Measurements from ENCODE around the gene IL22RA2. TPM values are rescaled to one million over a fixed set of nuclear protein-coding genes. Genes with fewer than 3 reads are reported as not detected.

IL22RA2 gene
- total RNA-seq, 1 experiment from 2014 or later = not detected

- Histone ChIP-seq H3T11ph (ENCODE audit: low read length) (no peak overlapping the region), H2AFZ (ENCODE audit: low read length) (no peak overlapping the region), H2BK5ac (ENCODE audit: insufficient read length, low read length) (no peak overlapping the region), H2BK15ac (ENCODE audit: low read depth, low read length) (no peak overlapping the region), H3K79me2 (ENCODE audit: insufficient read depth, low read length) (no peaks in the 10 kb centered on the region), H3K4me2 (ENCODE audit: insufficient read depth, insufficient read length, low read length) (no peak overlapping the region), H4K20me1 (ENCODE audit: control insufficient read depth, insufficient read depth, insufficient read length) (no peaks in the 10 kb centered on the region), H3K4ac (ENCODE audit: low read depth, low read length) (no peak overlapping the region), H3K18ac (ENCODE audit: insufficient read length, low read depth, low read length) (no peak overlapping the region), H2AK5ac (ENCODE audit: insufficient read length, low read length) (no peak overlapping the region), H3K56ac (ENCODE audit: insufficient read length, low read depth, low read length) (no peak overlapping the region), H2BK120ac (ENCODE audit: low read depth, low read length, poor library complexity, severe bottlenecking) (no peak overlapping the region), H3K23me2 (ENCODE audit: insufficient read length, low read depth, low read length, poor library complexity, severe bottlenecking) (no peaks in the 10 kb centered on the region), H4K5ac (ENCODE audit: insufficient read length, low read depth, low read length) (no peak overlapping the region), H3K14ac (ENCODE audit: insufficient read depth, low read length) (no peak overlapping the region), H3K23ac (ENCODE audit: insufficient read length, low read depth, low read length) (no peak overlapping the region), H2BK12ac (ENCODE audit: insufficient read length, low read depth, low read length) (no peak overlapping the region), H3K27ac (ENCODE audit: insufficient read length, low read depth, low read length) (no peak overlapping the region), H2BK20ac (ENCODE audit: low read depth, low read length, poor library complexity, severe bottlenecking) (no peak overlapping the region), H4K8ac (replicated peaks; ENCODE audit: insufficient read length, low read depth, low read length) (no peak overlapping the region), H3K27me3 (ENCODE audit: insufficient read depth, low read length) (no peaks in the 10 kb centered on the region), H4K91ac (ENCODE audit: insufficient read length, low read depth, low read length) (no peak overlapping the region), H3K4me1 (ENCODE audit: insufficient read depth, low read length) (no peaks in the 10 kb centered on the region), H3K79me1 (ENCODE audit: insufficient read depth, low read depth, low read length, poor library complexity, severe bottlenecking) (no peaks in the 10 kb centered on the region), H3K9ac (ENCODE audit: extremely low read depth, insufficient read length, low read length) (no peak overlapping the region), H3K9me3 (ENCODE audit: control insufficient read depth, low read depth, low read length) (peaks cover 11% of the 10 kb centered on the region)
- DNase-seq = no peak
- Mint-ChIP-seq H3K36me3 (ENCODE audit: insufficient read depth in 1 of 3, low read depth in 3 of 3) (peaks cover 9 to 25% (median 22%) of the 10 kb centered on the region in 3 experiments), H3K4me1 (no peaks in the 10 kb centered on the region), H3K4me3 (no peak overlapping the region), H3K9me3 (peaks cover 35 to 41% of the 10 kb centered on the region in 2 experiments), H3K27me3 (ENCODE audit: low read depth) (no peaks in the 10 kb centered on the region), H3K27ac (no peak overlapping the region)
- WGBS (ENCODE audit: extremely low coverage, insufficient read length, low lambda C conversion rate) = no CpG with 5 or more reads among the region's 4 CpGs
- TF ChIP-seq CTCF (conservative IDR thresholded peaks at IDR 0.05) = no peak
Observed at GRCh38 chr6:137192821-137193220, 19.4 kb upstream of the IL22RA2 start.
